ENCODE measurements around the gene HIVEP2.

The HIVEP2 gene

DNA sequence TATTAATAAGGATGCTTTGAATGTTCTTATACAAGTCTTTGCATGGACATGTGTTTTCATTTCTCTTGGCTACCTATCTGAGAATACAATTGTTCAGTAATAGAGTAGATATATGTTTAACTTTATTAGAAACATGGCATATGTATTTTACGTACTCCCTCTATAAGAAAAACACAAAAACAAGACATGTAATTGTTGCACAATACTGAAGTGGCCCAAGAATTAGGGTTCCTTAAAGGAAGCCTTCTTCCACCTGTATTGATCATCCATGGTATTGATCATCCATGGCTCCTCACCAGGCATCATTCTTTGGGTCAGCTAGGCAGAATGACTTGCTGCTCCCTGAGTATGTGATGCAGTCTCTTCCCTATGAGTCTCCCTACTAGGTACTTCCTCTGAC is 20.2 kb upstream of the HIVEP2 start:
- no peak for TF ChIP-seq POU2F2 (IDR thresholded peaks at IDR 0.05; ENCODE audit: low read depth, low read length)
- no peak for TF ChIP-seq PAX5 (IDR thresholded peaks at IDR 0.05; ENCODE audit: insufficient read depth, low read length, severe bottlenecking)
- TF ChIP-seq SPI1 (IDR thresholded peaks at IDR 0.05; ENCODE audit: low read depth, low read length): no peak
- TF ChIP-seq TAF1 (IDR thresholded peaks at IDR 0.05; ENCODE audit: low read depth, low read length): no peak
- no peak for TF ChIP-seq POLR2AphosphoS5 (IDR thresholded peaks at IDR 0.05; ENCODE audit: low read depth, low read length)
- TF ChIP-seq POLR2A (IDR thresholded peaks at IDR 0.05; ENCODE audit: low read depth, low read length): no peak
- FAIRE-seq (no peak), DNase-seq (ENCODE audit: insufficient read length, low spot score) (no peak)

DNA sequence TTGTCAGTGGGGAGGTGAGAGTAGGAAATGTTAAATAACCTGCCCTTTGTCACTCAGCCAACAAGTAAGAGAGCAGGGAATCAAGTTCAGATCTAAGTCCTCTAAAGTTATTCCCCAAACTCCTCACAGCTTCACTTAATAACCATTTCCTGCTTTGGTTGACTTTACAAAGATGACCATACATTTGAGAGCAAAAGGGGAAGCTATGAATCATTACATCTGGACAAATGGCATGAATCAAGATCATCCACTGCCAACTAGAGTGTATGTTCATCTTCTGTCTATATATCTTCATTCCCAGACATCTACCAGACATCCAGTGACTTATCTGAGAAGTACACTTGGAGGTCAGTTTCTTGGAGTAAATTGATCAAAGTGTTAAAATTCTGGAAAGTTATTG is 15.1 kb upstream of the HIVEP2 start:
- DNase-seq (ENCODE audit: insufficient read length, low spot score): no peak
- no peak for TF ChIP-seq POLR2A (IDR thresholded peaks at IDR 0.05; ENCODE audit: low read depth, low read length)
- TF ChIP-seq SPI1 (IDR thresholded peaks at IDR 0.05; ENCODE audit: low read depth, low read length): no peak
- TF ChIP-seq POU2F2 (IDR thresholded peaks at IDR 0.05; ENCODE audit: low read depth, low read length): no peak
- FAIRE-seq: no peak

DNA sequence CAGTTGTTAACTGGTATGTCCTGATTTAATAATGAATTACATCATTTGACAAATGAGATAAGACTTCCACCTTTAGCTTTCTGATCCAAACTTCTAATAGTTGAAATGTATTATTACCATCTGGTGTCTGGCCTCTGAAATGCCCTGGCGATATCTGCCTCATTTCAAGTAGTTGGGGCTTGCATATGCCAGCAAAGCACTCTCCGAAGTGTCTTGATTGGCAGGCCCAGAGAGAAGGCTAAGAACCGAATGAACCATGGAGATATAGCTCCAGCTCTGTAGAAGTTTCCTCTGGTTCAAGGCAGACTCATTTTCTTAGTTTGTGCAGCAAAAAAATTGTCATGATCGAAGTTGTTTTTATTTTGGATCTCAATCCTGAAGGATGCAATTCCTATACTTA is 13.4 kb upstream of the HIVEP2 start:
- DNase-seq (ENCODE audit: insufficient read length, low spot score) (no peak), FAIRE-seq (no peak)
- no peak for TF ChIP-seq TAF1 (IDR thresholded peaks at IDR 0.05; ENCODE audit: low read depth, low read length)
- TF ChIP-seq POLR2AphosphoS5 (IDR thresholded peaks at IDR 0.05; ENCODE audit: low read depth, low read length): no peak
- no peak for TF ChIP-seq POU2F2 (IDR thresholded peaks at IDR 0.05; ENCODE audit: low read depth, low read length)
- no peak for TF ChIP-seq PAX5 (IDR thresholded peaks at IDR 0.05; ENCODE audit: insufficient read depth, low read length, severe bottlenecking)
- TF ChIP-seq SPI1 (IDR thresholded peaks at IDR 0.05; ENCODE audit: low read depth, low read length): no peak
- TF ChIP-seq POLR2A (IDR thresholded peaks at IDR 0.05; ENCODE audit: low read depth, low read length): no peak

DNA sequence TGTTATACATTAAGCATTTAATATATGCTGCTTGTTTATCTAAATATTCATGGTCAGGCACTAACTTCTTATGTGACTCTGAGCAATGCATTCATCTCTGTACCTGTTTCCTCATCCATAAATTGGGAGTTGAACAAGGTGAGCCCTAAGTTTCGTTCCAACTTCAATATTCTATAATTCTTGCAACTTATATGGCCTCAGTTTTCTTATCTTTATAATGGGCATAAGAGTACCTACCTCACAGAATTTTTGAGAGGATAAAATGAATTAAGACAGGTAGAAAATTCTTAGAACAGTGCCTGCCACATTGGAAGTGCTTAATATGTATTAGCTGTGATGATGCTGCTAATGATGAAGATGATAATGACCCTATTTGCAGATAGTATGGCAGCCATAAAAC is 11.8 kb upstream of the HIVEP2 start:
- FAIRE-seq: no peak
- no peak for DNase-seq (ENCODE audit: insufficient read length, low spot score)
- no peak for TF ChIP-seq PAX5 (IDR thresholded peaks at IDR 0.05; ENCODE audit: insufficient read depth, low read length, severe bottlenecking)
- TF ChIP-seq TAF1 (IDR thresholded peaks at IDR 0.05; ENCODE audit: low read depth, low read length): no peak
- TF ChIP-seq SPI1 (IDR thresholded peaks at IDR 0.05; ENCODE audit: low read depth, low read length): no peak
- TF ChIP-seq POLR2AphosphoS5 (IDR thresholded peaks at IDR 0.05; ENCODE audit: low read depth, low read length): no peak
- no peak for TF ChIP-seq POLR2A (IDR thresholded peaks at IDR 0.05; ENCODE audit: low read depth, low read length)
- TF ChIP-seq POU2F2 (IDR thresholded peaks at IDR 0.05; ENCODE audit: low read depth, low read length): no peak

DNA sequence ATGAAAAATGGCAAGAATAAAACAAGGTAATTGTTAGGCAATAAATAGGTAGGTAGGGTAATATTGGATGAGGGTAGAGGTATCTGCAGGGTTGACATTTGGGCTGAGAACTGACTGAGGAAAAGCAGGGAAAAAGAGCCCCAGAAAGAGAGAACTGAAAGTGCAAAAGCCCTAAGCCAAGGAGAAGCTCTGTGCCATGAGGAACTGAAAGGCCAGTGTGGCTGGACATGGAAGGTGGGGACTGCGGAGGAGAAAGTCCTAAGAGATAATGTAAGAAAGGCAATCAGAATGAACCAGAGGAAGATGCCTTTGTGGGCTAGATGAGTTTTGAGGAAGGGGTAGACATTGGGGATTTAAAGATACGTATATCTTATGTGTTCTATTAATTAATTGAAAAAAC is 9.9 kb upstream of the HIVEP2 start:
- TF ChIP-seq PAX5 (IDR thresholded peaks at IDR 0.05; ENCODE audit: insufficient read depth, low read length, severe bottlenecking) (no peak), SPI1 (IDR thresholded peaks at IDR 0.05; ENCODE audit: low read depth, low read length) (peak; percentile 97)
- FAIRE-seq: peak; percentile 77

DNA sequence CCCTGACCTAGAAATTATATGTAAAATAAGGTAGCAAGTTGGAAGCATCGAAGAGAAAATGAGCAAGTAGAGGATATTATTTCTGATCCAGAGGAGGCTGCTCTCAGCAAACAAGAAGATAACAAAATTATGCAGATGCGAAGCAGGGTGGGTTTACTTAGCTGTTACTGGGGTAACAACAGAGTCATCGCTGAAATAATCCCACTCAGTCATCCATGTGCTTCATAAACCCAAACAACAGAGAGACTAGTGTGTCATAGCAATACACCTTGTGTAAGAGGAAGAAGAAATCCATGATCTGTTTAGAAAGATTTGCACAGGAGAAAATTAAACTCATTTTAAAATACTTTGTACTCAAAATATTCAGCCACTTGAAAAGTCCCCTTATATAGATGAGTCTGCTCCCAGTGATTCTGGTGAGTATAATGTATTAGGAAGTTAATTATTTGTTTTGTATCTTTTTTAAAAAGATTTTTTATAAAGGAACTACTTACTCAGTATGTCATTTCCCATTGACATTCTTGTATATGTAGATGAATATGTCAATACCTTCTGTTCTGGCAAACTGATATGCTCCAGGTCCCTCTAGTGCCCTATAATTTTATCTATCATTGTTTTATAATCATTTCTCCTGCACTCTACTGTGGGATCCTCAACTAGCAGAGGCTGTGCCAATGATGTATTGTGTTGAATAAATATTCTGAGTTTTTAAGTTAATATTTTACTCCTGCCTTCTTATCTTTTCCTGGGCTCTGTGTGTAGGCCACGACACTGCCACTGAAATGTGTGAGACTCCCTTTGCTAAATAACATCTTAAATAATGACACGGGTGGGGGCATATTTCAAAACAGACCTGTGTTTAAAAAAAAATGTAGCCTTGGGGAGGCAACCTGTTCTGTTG is 8.6 kb upstream of the HIVEP2 start:
- FAIRE-seq: peak; percentile 31
- no peak for DNase-seq (ENCODE audit: insufficient read length, low spot score)
- no peak for TF ChIP-seq POLR2A (IDR thresholded peaks at IDR 0.05; ENCODE audit: low read depth, low read length)

More for the DNA sequence above, 9.9 kb upstream of the HIVEP2 start:
- DNase-seq (ENCODE audit: insufficient read length, low spot score): no peak

DNA sequence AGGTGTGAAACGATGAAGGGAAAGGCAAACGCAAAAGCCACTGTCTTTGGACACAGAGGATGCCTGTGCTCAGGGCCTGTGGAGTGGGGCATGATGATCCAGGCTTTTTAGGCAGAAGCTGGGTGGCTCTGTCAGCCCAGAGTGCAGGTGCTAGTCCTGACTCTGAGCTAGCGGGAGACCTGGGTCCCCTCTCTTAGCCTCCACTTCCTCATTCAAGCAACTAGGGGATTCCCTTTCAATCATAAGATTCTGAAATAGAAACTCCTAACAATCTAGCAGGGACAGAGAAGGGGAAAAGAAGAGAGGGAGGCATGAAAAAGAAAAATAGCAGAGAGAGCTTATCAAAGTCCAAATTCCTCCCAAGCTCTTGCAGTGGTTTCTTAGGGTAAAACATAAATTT is 7.6 kb upstream of the HIVEP2 start:
- DNase-seq (ENCODE audit: insufficient read length, low spot score): peak; percentile 16
- FAIRE-seq: peak; percentile 51
- no peak for TF ChIP-seq PAX5 (IDR thresholded peaks at IDR 0.05; ENCODE audit: insufficient read depth, low read length, severe bottlenecking)
- no peak for TF ChIP-seq POLR2A (IDR thresholded peaks at IDR 0.05; ENCODE audit: low read depth, low read length)
- TF ChIP-seq TAF1 (IDR thresholded peaks at IDR 0.05; ENCODE audit: low read depth, low read length): 0 out of 2 replicates have a peak, but pooled peaks have one; percentile 33
- TF ChIP-seq SPI1 (IDR thresholded peaks at IDR 0.05; ENCODE audit: low read depth, low read length): peak; percentile 99
- no peak for TF ChIP-seq POLR2AphosphoS5 (IDR thresholded peaks at IDR 0.05; ENCODE audit: low read depth, low read length)
- no peak for TF ChIP-seq POU2F2 (IDR thresholded peaks at IDR 0.05; ENCODE audit: low read depth, low read length)

DNA sequence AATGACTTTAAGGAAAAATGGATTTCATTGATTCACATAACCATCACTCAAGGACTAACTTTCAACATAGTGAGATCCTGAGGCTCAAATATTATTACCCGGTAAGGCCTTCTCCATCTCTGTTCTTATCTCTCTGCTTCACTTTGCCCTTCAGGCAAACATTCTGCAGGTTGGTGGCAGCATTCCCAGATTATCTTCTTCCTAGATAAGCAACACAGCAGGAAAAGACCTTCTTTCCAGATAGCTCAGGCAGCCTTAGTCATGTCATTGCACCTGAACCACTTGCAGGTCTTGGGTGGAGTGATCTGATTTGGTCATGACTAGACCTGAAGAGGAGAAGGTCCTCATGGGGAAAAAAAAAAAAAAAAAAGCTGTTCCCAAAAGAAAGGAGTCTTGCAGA is 5.3 kb upstream of the HIVEP2 start:
- no peak for FAIRE-seq
- TF ChIP-seq POU2F2 (IDR thresholded peaks at IDR 0.05; ENCODE audit: low read depth, low read length): no peak
- no peak for TF ChIP-seq POLR2A (IDR thresholded peaks at IDR 0.05; ENCODE audit: low read depth, low read length)
- TF ChIP-seq SPI1 (IDR thresholded peaks at IDR 0.05; ENCODE audit: low read depth, low read length): no peak
- TF ChIP-seq TAF1 (IDR thresholded peaks at IDR 0.05; ENCODE audit: low read depth, low read length): no peak
- no peak for DNase-seq (ENCODE audit: insufficient read length, low spot score)

DNA sequence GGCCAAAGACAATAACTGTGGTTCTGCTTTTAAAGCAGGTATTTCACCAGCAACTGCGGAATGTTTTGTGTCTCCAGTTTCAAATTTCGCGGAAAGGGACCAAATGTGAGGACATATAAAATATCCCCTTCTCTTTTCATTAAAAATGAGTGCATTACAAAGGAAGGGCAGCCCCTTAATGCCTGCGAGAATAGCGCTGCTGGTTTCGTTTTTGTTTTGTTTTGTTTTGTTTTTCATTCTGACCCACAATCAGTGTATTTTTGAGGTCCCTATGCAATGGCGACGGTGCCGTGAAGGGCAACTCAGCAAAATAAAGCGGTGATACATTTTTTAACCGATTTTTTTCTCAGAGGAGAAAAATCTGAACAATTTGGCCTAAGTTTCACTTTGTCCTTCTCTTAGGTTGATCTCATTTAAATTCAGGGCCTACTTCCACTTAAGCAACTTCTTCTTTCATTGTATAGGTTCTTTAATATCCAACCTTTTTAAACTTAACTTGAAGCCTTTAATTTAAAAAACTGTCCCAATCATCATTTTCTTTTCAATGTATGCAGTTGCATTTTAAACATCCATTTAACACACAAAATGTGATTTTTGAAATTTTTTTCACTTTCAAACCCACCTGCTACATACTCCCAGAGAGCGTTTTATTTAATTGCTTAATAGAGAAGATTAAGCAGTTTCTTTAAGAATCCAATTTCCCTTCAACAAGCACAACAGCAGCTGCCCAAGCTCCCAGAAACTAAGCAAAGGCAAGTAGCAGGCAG is 2.9 kb upstream of the HIVEP2 start:
- peak; percentile 71 for FAIRE-seq
- peak; percentile 11 for DNase-seq (ENCODE audit: insufficient read length, low spot score)
- TF ChIP-seq SPI1 (IDR thresholded peaks at IDR 0.05; ENCODE audit: low read depth, low read length) (0 out of 2 replicates have a peak, but pooled peaks have one; percentile 11), POU2F2 (IDR thresholded peaks at IDR 0.05; ENCODE audit: low read depth, low read length) (no peak; the same call in 1 of the 2 replicates)

Measured in GM12891 (cell line).